ENCODE data around the gene EMC8.

EMC8 gene

DNA sequence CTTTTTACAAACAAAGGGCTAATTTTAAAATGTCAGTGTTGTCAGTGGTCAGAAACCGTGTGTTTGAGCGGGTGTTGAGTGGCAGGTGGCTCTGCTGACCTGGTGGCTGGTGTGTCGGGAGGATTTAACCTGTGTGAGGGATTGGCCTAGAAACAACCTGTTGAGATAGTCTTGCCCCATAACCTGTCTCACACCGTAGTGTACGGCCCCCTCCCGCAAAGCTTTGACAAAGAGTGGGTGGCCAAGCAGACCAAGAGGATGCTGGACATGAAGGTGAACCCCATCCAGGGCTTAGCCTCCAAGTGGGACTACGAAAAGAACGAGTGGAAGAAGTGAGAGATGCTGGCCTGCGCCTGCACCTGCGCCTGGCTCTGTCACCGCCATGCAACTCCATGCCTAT, 7.2 kb upstream of the EMC8 start:
- TF ChIP-seq, protein P1, sequence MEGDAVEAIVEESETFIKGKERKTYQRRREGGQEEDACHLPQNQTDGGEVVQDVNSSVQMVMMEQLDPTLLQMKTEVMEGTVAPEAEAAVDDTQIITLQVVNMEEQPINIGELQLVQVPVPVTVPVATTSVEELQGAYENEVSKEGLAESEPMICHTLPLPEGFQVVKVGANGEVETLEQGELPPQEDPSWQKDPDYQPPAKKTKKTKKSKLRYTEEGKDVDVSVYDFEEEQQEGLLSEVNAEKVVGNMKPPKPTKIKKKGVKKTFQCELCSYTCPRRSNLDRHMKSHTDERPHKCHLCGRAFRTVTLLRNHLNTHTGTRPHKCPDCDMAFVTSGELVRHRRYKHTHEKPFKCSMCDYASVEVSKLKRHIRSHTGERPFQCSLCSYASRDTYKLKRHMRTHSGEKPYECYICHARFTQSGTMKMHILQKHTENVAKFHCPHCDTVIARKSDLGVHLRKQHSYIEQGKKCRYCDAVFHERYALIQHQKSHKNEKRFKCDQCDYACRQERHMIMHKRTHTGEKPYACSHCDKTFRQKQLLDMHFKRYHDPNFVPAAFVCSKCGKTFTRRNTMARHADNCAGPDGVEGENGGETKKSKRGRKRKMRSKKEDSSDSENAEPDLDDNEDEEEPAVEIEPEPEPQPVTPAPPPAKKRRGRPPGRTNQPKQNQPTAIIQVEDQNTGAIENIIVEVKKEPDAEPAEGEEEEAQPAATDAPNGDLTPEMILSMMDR (IDR thresholded peaks at IDR 0.05) = no peak

DNA sequence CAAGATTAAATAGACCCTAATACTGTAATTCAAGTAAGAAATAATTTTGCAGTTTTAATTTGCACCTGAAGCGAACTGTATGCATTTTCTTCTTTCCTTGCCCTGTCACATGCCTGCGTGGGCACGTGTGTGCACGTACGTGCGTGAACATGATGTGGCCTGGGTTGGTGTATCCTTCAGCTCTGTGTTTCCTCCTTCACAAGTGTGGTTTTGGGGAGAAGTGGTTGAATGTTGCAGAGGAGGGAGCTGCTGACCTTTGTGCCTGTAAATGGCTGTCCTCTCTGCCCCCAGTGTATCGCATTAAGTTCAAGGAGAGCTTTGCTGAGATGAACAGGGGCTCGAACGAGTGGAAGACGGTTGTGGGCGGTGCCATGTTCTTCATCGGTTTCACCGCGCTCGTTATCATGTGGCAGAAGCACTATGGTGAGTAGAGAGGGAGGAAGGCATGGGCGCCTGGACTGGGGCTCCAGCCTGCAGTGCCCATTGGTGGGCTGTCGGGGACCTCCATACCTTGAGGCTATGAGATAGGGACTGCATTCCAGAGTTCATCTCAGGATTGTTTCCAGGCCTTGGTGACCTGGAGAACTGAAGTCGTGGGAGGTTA, 6.2 kb upstream of the EMC8 start:
- TF ChIP-seq, protein P1 (IDR thresholded peaks at IDR 0.05) = no peak

DNA sequence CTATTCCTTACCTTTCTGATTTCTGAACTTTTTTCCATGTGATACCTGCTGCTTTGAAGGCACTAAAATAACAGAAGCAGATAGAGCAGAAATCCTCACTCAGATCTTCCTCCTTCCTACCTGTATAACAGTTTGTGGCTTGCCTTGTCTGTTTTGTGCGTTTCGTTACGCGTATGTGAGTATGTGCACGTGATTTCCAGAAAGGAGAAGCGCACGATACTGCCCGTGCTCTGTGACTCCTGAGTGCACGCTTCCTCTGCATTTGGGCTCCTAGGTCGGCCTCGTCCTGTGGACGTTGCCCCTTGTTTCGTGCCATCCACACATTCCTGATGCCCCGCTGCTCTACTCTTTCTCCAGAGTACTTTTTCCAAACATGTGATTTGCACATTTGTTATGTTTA, 4.2 kb upstream of the EMC8 start:
- TF ChIP-seq, protein P1 (IDR thresholded peaks at IDR 0.05) = no peak

DNA sequence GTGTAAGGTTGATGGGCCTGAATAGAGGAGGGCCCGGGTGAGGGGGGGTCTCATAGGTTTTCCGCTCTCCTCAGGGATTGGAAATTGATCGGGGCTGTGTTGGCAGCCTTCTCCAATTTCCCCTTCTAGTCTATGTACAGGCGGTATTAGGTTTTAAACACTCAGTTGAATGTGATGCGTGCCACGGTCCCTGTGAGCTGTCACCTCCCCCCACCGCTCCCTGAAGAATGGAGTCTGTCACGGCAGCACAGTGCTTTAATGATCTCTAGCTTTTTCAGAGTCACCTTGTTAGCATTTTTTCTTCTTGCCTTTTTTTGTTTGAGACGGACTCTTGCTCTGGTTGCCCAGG, 951 bp upstream of the EMC8 start:
- TF ChIP-seq, protein P1 (IDR thresholded peaks at IDR 0.05) = no peak

DNA sequence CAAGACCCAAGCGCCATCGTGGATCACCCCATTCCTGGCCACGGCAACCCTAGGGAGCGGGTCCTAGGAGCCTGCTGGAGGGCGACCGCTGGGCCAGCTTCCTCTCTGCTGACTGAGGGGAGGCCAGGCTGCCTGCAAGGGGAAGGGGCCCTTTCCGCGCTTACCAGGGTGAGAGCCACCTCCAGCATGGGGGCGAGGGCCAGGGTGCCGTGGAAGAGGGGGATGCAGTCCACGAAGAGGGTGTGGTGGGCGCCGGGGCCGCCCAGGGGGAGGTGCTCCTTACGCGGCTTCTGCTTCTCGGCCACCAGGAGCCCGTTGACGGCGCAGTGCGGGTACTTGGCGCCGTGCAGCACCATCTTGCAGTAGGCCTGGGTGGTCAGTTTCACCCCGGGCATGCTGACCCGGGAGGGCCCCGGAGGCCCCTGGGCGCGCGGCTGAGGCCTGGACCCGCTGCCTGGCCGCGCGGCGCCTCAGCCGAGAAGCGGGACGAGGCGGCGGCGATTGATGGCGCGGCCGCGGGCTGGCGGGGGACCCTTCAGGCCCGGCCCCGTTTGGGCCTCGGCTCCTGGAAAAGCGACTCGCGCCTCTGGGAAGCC, 345 bp downstream of the EMC8 start:
- TF ChIP-seq, protein P1 (IDR thresholded peaks at IDR 0.05) = no peak

DNA sequence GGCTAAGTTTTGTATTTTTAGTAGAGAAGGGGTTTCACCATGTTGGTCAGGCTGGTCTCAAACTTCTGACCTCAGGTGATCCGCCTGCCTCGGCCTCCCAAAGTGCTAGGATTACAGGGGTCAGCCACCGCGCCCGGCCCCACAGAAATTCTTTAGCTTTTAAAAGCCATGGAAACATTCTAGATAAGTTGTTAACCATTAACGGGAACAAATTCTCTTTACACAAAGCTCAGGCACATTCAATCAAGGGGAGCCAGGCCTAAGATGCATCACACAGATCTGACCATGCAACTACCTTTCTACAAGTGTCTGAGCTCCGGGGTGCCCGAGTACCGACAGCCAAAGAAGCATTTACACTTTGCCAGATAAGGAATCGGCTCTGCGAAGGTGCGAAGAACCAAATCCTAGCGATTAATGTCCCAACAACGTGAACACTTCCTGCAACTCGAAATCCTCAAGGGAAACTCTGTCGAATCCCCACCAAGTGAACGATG, 1.0 kb downstream of the EMC8 start:
- TF ChIP-seq, protein P1 (IDR thresholded peaks at IDR 0.05) = no peak

DNA sequence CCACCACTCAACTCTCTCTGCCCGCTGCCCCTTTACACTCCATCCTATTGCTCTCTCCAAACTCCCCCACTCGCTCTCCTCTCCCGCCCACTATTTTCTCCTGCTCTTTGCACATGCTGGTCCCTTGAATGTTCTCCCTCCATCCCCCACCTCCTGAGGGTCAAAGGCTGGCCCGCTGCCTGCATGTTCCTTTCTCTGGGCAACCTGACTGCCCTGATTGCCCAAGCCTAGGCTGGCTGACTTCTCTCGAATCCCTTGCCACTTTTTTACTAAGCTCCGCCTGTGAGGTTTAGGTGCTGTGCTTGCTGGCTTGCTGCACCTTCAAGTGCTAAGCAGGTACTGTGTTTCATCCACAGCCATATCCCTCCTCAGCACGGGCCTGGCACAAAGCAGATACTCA, 2.7 kb downstream of the EMC8 start:
- TF ChIP-seq, protein P1 (IDR thresholded peaks at IDR 0.05) = no peak

All from LNCAP (cell line).